ENCODE data around the gene GPN2.

GRCh38 chr1:26907071-26907917, 17.2 kb upstream of the GPN2 start:
- TF ChIP-seq, protein P1, sequence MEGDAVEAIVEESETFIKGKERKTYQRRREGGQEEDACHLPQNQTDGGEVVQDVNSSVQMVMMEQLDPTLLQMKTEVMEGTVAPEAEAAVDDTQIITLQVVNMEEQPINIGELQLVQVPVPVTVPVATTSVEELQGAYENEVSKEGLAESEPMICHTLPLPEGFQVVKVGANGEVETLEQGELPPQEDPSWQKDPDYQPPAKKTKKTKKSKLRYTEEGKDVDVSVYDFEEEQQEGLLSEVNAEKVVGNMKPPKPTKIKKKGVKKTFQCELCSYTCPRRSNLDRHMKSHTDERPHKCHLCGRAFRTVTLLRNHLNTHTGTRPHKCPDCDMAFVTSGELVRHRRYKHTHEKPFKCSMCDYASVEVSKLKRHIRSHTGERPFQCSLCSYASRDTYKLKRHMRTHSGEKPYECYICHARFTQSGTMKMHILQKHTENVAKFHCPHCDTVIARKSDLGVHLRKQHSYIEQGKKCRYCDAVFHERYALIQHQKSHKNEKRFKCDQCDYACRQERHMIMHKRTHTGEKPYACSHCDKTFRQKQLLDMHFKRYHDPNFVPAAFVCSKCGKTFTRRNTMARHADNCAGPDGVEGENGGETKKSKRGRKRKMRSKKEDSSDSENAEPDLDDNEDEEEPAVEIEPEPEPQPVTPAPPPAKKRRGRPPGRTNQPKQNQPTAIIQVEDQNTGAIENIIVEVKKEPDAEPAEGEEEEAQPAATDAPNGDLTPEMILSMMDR (conservative IDR thresholded peaks at IDR 0.05 in 1 of 2, IDR thresholded peaks at IDR 0.05 in 1 of 2; ENCODE audit: extremely low read depth in 1 of 2, insufficient read depth in 1 of 2, low read depth in 1 of 2, low read length in 2 of 2): no peak
- no peak for TF ChIP-seq EZH2 (IDR thresholded peaks at IDR 0.05; ENCODE audit: borderline replicate concordance, low read length)

Data from mammary epithelial cell (primary cell).